GM10847 (cell line): Measurements from ENCODE around the gene ENO3.
A peak's percentile ranks its signal among the peaks of the same experiment; 100 is the strongest.

Experiments used
- POLR2A ChIP-seq: IDR thresholded peaks from 2 replicates; pipeline ENCODE4 v1.6.1; 2011; ENCODE audit not compliant: insufficient read length; ENCODE audit errors: extremely low read depth

Gene ENO3

DNA sequence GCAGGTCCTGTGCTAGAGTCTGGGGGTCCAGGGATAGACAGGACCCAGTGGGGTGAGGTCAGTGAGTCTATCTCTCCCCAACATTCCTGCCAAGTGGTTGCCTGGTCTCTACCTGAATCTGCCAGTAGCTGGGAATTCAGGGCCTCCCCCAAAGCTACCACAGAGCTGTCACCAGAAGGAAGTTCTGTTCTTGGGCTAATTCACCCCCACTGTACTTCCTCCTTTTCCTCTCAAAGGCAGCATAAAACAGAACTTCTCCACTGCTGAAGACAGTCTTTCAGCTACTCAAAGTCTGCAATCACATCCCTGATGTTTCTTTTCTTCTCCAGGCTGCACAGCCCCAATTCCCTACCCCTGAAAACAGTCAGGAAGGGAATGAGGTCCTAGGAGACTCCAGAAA is 27.8 kb downstream of the ENO3 start:
- no peak for TF ChIP-seq POLR2A

DNA sequence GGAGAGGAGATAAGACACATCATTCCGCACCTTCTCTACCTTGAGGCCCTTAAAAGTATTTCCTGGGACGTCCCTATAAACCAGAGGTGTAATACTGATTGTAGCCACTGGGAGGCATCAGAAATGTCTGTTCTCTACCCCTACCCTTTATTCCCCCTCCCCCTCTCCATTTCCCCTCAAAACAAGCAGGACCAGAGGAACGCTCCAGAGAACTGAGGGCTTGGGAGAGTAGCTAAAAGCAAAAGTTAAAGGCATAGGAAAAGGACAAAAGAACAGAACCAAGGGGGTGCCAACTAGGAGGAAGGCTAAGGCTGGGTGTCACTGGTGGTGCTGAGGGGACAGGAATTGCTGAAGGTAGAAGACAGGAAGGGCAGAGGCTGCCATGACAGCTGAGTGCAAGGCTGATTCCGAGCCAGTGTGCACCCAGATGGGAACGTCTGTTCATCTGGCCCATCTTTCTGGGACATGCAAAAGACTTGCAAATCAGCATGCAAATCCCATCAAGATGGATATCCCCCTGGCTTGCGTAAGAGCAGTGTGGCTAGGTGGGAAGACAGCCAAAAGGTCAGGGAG is 29.8 kb downstream of the ENO3 start:
- TF ChIP-seq POLR2A, result no peak

DNA sequence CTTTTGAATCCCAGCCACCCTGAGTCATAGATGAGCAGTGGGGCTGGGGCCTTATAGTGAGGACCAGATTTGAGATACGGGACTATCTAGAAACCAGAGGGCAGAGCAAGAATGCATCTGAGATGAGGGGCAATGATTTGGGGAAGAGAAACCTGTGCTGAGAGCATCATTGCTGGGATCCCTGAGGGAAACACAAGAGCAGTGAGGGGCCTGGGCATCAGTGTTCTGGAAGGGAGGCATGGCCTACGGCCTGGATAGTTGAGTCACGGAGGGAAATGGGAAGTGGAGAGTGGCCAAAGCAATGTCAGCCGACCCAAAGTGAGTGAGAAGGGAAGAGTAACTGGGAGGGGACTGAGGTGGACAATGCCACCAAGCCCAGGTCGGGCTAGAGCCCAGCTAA is 31.4 kb downstream of the ENO3 start:
- TF ChIP-seq POLR2A, result no peak

DNA sequence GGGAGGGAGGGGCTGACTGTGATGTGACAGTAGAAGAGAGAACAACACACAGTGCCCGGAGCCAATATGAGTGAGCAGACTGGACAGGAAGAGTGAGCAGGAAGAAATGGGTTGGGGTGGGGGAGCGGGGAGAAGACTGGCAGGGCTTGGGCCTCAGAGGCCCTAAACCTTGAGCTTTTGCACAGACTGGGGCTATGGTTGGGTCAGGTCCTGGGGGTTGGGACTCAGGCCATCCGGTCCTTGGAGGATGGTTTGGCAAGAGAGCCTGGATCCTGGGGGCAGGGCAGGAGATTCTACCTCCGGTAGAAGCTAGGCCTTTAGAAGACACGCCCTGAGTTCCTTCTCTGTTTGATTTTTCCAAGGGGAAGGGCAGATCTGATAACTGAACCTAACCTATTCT is 35.5 kb downstream of the ENO3 start:
- no peak for TF ChIP-seq POLR2A

DNA sequence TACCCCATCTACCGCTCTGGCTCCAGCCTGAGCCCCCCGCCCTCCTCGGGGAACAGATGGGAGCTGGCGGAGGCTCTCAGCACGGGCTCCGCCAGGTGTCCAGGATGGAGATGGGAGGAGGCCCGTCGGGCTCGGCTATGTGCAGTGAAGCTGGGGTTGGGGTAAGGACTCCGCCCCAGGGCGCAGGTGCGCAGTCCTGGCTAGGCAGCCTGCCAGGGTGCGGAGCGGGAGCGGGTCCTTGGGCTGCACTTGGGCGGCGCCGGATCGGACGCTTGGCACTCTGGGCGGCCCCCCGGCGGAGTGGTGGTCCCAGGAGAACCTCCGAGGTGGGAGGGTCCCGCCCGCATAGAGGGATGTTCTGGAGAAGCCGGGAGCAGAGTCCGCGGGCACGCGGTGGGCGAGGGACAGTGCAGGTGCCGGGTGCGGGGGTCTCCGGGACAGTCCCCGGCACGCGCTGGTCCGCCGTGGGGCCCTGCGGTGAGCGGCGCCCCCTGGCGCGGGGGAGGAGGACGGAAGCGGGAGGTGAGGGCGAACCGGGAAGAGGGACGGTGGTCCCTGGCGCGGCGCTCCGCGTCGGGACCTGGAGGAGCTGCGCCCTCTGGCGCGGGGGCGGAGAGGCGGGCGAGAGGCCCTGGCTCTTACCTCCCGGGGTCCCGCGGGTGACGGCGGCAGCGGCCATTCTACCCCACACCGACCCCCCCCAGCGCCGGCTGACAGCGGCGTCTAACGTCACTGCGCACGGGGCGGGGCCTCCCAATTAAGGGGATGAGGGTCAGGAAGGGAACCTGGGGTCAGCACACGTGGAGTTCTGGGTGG is 36.2 kb downstream of the ENO3 start, which contains the start of gene CAMTA2:
TSS of gene CAMTA2 (minus strand) at position 725 of the 816 bp plus-strand sequence. CDS start 1,453 bp downstream, outside the sequence.
- peak; percentile 63 for TF ChIP-seq POLR2A

DNA sequence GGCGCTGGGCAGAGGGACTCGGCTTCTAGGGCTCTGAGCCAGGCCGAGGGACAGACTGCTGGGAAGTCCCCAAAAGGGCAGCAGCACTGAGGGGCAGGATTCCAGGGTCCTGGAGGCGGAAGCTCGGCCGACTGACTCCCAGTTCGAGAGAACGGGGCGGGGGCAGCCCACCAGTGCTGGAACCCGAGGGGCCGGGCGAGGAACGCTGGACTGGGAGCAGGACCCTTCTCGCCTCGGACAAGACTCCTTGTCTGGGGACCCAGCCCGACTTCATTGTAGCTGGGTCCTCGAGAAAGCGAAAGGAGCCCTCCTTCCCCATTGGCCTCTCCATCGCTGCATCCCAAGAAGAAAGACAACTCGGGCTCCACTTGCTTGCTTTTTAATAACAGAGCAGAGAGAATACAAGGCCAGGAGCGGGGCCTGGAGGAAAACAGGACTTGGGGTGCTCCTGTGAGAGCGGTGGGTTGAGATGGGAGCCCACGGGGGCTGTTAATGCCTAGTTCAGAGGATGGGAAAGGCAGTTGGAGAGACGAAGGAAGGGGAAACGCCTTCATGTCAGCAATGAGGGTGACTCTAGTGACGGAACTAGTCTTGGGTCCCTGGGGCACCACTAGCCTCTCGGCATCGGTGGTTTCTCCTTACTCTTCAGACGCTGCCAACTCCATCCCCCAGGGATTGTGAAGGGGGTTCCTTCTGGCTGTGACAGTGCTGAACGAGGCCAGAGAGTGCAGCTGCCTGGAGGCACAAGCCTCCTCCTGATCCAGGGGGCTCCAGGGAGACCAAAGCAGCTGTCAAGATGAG is 37.0 kb downstream of the ENO3 start:
- TF ChIP-seq POLR2A, result no peak

DNA sequence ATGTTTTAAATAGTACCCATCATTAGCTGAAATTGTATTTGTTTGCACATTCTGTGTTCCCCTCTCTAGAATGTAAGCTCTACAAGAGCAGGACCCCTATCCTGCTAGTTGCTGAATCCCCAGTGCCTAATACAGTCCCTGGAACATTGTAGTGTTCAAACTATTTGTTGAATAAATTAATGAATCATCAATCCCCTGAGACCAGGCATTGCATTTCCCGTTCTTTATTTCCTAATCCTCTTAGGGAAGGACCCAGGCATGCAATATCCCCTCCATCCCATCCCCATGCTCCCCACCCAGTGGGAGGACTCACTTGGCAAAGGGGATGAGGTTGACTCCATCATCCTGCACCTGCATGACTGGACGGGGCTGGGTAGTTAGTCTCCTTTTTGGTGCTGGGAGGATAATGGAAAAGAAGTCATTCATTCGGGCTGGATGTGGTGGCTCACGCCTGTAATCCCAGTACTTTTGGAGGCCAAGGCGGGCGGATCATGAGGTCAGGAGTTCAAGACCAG is 43.2 kb downstream of the ENO3 start:
- no peak for TF ChIP-seq POLR2A

DNA sequence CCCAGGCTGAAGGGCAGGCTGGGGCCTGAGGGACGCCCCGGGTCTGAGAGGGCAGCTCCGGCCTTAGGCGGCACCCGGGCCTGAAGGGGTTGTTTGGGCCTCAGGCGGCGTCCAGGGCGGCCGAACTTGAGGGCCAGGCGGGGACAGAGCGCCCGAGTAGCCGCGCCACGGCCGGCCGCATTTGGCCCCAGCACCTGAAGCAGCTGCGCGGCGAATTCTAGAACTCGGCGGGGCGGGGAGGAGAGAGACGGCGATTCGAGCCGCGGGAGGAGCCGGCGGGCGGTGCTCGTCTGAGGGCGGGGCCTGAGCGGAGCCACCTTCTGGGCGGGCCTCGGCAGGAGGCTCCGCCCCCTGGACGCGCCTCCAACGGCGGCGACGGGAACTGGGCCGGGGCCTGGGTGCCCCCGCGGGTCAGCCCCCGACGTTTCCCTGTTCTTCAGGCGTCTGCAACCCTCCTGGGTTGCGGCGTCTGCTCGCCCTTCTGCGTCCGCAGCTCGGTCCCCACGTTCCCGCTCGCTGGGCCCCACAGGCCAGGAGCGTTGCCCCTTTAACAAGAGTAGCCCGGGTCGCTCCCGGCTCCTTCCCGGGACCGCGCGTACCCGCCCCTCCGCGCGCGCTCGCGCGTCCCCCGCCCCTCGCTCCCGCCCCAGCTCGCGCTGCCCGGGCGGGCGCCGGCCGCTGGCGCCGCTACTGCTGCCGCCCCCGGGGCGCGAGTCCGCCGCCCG is 46.5 kb downstream of the ENO3 start, which contains the start of the genes INCA1 and KIF1C:
TSS of gene INCA1 (minus strand) at position 221 of the 725 bp plus-strand sequence. CDS start 3,085 bp downstream, outside the sequence.
TSS of gene KIF1C (plus strand) at position 649 of the 725 bp plus-strand sequence. CDS start 2,297 bp downstream, outside the sequence.
- TF ChIP-seq POLR2A, result peak; percentile 34

DNA sequence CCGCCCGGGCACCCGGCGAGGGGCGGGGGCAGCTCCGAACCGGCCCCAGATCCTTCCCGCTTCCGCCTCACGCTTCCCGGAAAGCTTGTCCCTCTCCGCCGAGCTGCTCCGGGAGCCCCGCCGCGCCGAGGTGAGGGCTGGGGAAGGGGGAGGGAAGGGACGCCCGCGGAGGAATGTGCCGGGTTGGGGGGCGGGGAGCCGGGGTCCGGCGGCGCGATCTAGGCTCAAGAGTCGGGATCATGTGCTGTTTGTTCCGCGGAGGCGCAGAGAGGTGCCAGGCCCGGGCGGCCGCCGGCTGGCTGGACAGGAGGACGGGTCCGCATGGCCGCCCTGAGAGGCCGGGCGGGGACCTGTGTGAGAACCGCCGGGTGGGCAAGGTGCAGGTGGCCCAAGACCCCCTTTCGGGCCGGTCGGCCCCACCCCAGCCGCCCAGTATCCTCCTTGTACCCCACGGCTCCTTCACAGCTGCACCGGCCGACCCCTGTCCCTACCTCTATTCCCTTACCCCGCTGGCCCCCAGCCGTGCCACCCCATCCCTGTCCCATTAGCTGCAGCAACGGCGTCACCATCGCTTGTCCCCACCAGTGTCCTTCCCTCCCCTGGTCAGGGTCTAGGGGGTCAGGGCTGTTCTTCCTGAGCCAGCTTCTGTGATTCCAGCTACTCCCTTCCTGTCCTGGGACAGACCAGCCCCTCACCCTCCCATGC is 47.3 kb downstream of the ENO3 start:
- no peak for TF ChIP-seq POLR2A

DNA sequence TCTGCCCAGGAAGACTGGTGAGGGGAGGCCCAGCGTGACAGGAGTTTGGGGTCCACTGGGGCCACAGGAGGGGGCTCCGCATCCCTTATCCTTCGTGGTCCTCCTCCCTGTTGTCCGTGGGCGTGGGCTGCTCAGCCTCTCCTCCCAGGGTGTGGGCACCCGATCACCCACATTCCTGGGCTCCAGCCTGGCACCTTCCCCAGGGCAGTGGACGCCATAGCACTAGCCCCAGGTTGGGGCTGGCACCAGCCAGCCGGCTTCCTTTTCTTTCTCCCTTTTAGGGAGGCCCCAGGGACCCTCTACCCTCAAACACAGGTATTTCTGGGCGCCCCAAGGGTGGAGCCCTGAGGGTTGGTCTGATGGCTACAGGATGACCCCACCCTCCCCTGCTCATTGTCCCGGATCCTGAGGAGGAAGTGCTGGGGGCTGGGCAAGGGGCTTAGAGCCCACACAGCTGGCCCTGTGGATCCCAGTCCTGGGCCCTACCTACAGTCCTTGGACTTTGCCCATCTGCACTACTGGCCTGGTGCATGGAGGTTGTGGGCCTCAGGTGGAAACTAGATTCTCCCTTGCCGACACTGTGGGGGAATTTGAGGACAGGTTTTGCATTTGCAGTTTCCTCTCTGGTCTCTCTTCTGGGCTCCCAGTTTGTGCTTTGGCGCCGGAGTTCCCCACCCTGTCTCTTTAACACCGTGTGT is 48.0 kb downstream of the ENO3 start:
- no peak for TF ChIP-seq POLR2A

DNA sequence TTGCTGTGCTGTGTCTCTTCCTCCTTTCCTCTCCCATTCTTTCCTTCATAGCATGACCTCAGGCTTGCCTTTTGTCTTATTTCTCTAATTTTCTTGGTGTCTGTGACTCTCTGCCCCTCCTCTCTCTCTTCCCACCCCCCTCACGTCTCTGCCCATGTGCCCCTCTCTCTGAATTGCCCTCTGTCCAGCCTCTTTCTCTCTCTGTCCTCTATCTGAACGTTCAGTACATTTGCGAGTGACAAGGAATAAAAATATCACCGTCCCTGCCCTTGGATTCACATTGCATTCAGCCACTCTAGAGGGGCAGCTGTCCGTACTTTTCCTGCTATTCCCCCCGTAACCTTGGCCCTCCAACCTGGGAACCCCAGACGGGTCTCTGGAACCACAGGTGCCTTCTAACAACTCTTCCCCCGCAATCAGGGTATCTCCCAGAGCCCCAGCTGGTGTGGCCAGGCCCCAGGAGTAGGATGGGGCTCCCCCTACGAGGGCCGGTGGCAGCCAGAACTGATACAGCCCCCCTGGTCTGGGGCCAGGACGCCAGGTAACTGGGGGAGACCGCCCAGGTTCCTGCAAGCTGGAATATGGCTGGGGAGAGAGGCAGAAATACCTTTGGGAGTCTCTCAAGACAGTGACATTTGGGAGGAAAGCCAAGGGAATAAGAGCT is 48.6 kb downstream of the ENO3 start:
- TF ChIP-seq POLR2A, result no peak

DNA sequence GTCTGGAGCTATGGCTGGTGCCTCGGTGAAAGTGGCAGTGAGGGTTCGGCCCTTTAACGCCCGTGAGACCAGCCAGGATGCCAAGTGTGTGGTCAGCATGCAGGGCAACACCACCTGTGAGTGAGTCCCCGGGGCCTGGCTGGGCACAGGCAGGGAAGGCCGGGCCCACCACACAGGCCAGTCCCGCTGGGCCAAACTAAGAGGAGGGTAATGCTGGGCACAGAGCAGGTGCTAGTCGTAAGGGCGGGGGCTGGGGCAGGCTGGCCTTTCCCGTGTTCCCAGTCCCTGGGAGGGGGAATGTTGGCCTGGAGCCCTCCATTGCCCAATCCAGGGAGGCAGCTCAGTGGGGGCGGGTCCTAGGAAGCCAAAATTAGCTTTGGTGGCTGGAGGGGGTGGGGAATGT is 49.3 kb downstream of the ENO3 start:
- TF ChIP-seq POLR2A, result no peak
